Measurements from ENCODE around the gene OPA1. TPM values are rescaled to one million over a fixed set of nuclear protein-coding genes. Genes with fewer than 3 reads are reported as not detected.
A peak's percentile ranks its signal among the peaks of the same experiment; 100 is the strongest.

The OPA1 gene
- total RNA-seq, 1 experiment from 2014 or later = 115 TPM

DNA sequence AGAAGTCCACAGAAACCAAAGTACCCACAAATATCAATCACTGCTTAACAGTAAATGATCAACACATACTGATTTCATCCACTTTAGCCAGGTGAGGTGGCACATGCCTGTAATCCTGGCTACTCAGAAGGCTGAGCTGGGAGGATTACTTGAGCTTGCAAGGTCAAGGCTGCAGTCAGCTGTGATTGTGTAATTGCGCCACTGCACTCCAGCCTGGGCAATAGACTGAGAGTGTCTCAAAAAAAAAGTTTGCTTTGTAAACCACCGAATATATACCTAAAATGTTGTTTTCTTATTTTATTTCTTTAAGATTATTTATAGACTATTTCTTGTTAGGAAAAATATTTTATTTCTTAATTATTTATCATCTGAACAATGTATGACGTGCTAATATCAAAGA is 29.6 kb upstream of the OPA1 start:
- Mint-ChIP-seq H3K27me3 (ENCODE audit: unreplicated experiment) (no peaks in the 10 kb centered on the region), H3K4me1 (ENCODE audit: low read depth, unreplicated experiment) (peaks cover 10% of the 10 kb centered on the region), H3K36me3 (ENCODE audit: insufficient read depth, unreplicated experiment) (no peaks in the 10 kb centered on the region), H3K27ac (ENCODE audit: unreplicated experiment) (no peak overlapping the region), H3K4me3 (ENCODE audit: low read depth, unreplicated experiment) (no peak overlapping the region), H3K9me3 (ENCODE audit: low read depth, unreplicated experiment) (no peaks in the 10 kb centered on the region)
- no peak for DNase-seq
- CTCF ChIA-PET = interaction anchor here (0.6 to 2.1 kb wide), 8 partner anchors 9 to 751 kb away, joined by 3 to 11 read pairs (median 5); partner anchors contain the start of gene ATP13A4
- intact Hi-C loops (cut with micrococcal nuclease; ENCODE audit: unreplicated experiment) = no loop called here
- TF ChIP-seq, protein P1, sequence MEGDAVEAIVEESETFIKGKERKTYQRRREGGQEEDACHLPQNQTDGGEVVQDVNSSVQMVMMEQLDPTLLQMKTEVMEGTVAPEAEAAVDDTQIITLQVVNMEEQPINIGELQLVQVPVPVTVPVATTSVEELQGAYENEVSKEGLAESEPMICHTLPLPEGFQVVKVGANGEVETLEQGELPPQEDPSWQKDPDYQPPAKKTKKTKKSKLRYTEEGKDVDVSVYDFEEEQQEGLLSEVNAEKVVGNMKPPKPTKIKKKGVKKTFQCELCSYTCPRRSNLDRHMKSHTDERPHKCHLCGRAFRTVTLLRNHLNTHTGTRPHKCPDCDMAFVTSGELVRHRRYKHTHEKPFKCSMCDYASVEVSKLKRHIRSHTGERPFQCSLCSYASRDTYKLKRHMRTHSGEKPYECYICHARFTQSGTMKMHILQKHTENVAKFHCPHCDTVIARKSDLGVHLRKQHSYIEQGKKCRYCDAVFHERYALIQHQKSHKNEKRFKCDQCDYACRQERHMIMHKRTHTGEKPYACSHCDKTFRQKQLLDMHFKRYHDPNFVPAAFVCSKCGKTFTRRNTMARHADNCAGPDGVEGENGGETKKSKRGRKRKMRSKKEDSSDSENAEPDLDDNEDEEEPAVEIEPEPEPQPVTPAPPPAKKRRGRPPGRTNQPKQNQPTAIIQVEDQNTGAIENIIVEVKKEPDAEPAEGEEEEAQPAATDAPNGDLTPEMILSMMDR (IDR thresholded peaks at IDR 0.05; ENCODE audit: unreplicated experiment) = no peak
- BruUV-seq (replicated peaks) = no TSS peak

DNA sequence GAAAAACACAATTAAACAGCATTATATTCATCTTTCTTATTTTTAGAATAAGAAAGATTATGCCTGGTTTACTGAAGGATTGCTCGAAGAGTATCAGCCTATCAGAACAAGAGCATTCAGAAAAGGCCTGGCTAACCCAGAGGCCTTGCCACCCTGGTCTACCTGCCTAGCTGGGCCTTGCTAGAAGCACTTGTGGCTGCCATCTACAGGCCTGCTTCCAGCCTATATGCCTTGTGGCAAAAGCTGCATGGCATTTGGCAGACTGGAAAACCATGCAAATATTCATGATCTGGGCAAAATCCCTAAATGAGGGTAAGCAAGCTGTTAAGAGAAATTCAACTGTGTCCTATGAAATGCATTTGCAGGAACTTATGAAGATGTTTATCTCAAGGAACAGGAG is 29.0 kb upstream of the OPA1 start:
- CTCF ChIA-PET = interaction anchor here (0.8 to 2.1 kb wide), 10 partner anchors 9 to 751 kb away, joined by 3 to 11 read pairs (median 5); partner anchors contain the start of gene ATP13A4
- intact Hi-C loops (cut with micrococcal nuclease; ENCODE audit: unreplicated experiment) = loop anchor here (1.0 to 2.0 kb wide), 2 partner anchors 103 to 373 kb away; no protein-coding TSS in a partner anchor
- DNase-seq = peak; percentile 84

DNA sequence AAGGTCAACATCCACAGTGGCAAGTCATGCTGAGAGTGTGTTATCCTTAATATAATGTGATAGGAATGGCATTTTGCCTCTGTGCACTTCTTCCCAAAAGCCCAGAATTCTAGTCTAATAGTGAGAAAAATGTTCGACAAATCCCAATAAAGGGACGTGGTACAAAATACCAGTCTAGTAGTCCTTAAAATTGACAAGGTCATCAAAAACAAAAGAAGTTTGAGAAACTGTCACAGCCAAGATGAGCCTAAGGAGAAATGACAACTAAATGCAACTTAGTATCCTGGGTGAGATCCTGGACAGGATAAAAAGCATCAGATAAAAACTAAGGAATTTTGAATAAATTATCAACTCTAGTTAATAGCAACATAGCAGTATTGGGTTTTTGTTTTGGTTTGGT is 23.9 kb upstream of the OPA1 start:
- CTCF ChIA-PET = no interaction called here
- no peaks in the 10 kb centered on the region for H3K9me3 Mint-ChIP-seq (ENCODE audit: low read depth, unreplicated experiment)
- no peaks in the 10 kb centered on the region for H3K36me3 Mint-ChIP-seq (ENCODE audit: insufficient read depth, unreplicated experiment)
- no peak for DNase-seq
- H3K4me3 Mint-ChIP-seq (ENCODE audit: low read depth, unreplicated experiment) = no peak overlapping the region
- no peak overlapping the region for H3K27ac Mint-ChIP-seq (ENCODE audit: unreplicated experiment)
- H3K4me1 Mint-ChIP-seq (ENCODE audit: low read depth, unreplicated experiment) = peaks cover 3% of the 10 kb centered on the region
- BruUV-seq (replicated peaks) = no TSS peak
- H3K27me3 Mint-ChIP-seq (ENCODE audit: unreplicated experiment) = no peaks in the 10 kb centered on the region
- TF ChIP-seq, protein P1 (IDR thresholded peaks at IDR 0.05; ENCODE audit: unreplicated experiment) = no peak
- intact Hi-C loops (cut with micrococcal nuclease; ENCODE audit: unreplicated experiment) = no loop called here

More for the DNA sequence above, 29.0 kb upstream of the OPA1 start:
- peaks cover 6% of the 10 kb centered on the region for H3K4me1 Mint-ChIP-seq (ENCODE audit: low read depth, unreplicated experiment)
- TF ChIP-seq, protein P1 (IDR thresholded peaks at IDR 0.05; ENCODE audit: unreplicated experiment) = peak; percentile 57
- no peaks in the 10 kb centered on the region for H3K9me3 Mint-ChIP-seq (ENCODE audit: low read depth, unreplicated experiment)
- no peaks in the 10 kb centered on the region for H3K27me3 Mint-ChIP-seq (ENCODE audit: unreplicated experiment)
- BruUV-seq (replicated peaks) = no TSS peak
- no peak overlapping the region for H3K27ac Mint-ChIP-seq (ENCODE audit: unreplicated experiment)
- no peaks in the 10 kb centered on the region for H3K36me3 Mint-ChIP-seq (ENCODE audit: insufficient read depth, unreplicated experiment)
- no peak overlapping the region for H3K4me3 Mint-ChIP-seq (ENCODE audit: low read depth, unreplicated experiment)

DNA sequence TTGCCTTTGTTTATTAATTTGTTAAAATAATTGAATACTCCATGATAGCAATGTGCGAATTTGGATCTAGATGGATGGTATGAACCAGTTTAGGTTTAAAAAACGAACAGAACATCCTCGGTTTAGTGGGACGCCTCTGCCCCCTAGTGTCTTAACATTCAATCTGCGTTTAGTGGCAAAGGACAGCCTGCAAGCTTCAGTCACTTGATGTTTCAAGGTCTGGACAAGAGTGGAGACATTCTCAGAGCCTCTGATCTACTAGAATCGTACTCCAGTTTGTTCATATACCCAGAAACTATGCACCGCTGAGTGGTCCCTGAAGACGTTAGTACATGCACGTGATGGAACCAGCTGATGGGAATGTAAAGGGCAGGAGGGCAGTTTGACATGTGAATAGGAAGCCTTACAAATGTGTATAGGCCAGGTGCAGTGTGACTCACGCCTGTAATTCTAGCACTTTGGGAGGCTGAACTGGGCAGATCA is 20.5 kb upstream of the OPA1 start:
- CTCF ChIA-PET = interaction anchor here (0.6 to 1.3 kb wide), 15 partner anchors 8 to 1334 kb away, joined by 3 to 7 read pairs (median 3); no protein-coding TSS in a partner anchor
- DNase-seq = peak; percentile 83
- no peak overlapping the region for H3K4me3 Mint-ChIP-seq (ENCODE audit: low read depth, unreplicated experiment)
- no peaks in the 10 kb centered on the region for H3K9me3 Mint-ChIP-seq (ENCODE audit: low read depth, unreplicated experiment)
- H3K36me3 Mint-ChIP-seq (ENCODE audit: insufficient read depth, unreplicated experiment) = no peaks in the 10 kb centered on the region
- H3K27me3 Mint-ChIP-seq (ENCODE audit: unreplicated experiment) = no peaks in the 10 kb centered on the region
- BruUV-seq (replicated peaks) = no TSS peak
- no peak overlapping the region for H3K27ac Mint-ChIP-seq (ENCODE audit: unreplicated experiment)
- TF ChIP-seq, protein P1 (IDR thresholded peaks at IDR 0.05; ENCODE audit: unreplicated experiment) = peak; percentile 82
- intact Hi-C loops (cut with micrococcal nuclease; ENCODE audit: unreplicated experiment) = loop anchor here (1.0 to 10.0 kb wide), 5 partner anchors 111 to 1008 kb away; no protein-coding TSS in a partner anchor
- H3K4me1 Mint-ChIP-seq (ENCODE audit: low read depth, unreplicated experiment) = peaks cover 13% of the 10 kb centered on the region

Measured in Calu3 (cell line).